H1 (cell line): Measurements from ENCODE around the gene METAP1D. TPM values are rescaled to one million over a fixed set of nuclear protein-coding genes. Genes with fewer than 3 reads are reported as not detected.
A peak's percentile ranks its signal among the peaks of the same experiment; 100 is the strongest.

Source experiments
- CTCF ChIA-PET: fragments of 300-600 bp; sonication (Branson Sonifier 250); formaldehyde crosslinking; loops from one replicate; lab custom pipeline; 2021; ENCODE audit not compliant: partially characterized antibody; lab: Charles Lee
- POLR2A ChIA-PET: fragments of 300-600 bp; sonication (Branson Sonifier 250); formaldehyde crosslinking; loops from one replicate; lab custom pipeline; 2021; ENCODE audit warnings: inconsistent platforms; ENCODE audit not compliant: partially characterized antibody; lab: Charles Lee
- DNase-seq, 2 experiments: peaks; one replicate each; pipeline versions ENCODE4 v3.0.0 to v3.0.0-alpha.2; 2010 to 2022; ENCODE audit warnings: low spot score in 2 of 2, low read depth in 1 of 2, mixed read lengths in 1 of 2
- FAIRE-seq: peaks from 2 replicates; lab custom pipeline; 2011; peaks lifted over from hg19 to GRCh38; lab: Jason Lieb, UNC
- H2AFZ ChIP-seq: 2 replicates; pipeline ENCODE4 v1.8.1; 2012; ENCODE audit warnings: low read length, inconsistent platforms
- H2AK5ac ChIP-seq: 2 replicates; pipeline ENCODE4 v1.6.1; 2013; ENCODE audit warnings: low read depth, low read length
- H2BK120ac ChIP-seq: replicated peaks from 2 replicates; pipeline ENCODE3; 2013; ENCODE audit warnings: low read depth, low read length, inconsistent platforms
- H2BK12ac ChIP-seq: 2 replicates; pipeline ENCODE4 v1.6.1; 2013; ENCODE audit warnings: low read depth, low read length
- H2BK15ac ChIP-seq: 2 replicates; pipeline ENCODE4 v1.6.1; 2013; ENCODE audit warnings: low read length
- H2BK20ac ChIP-seq: 2 replicates; pipeline ENCODE4 v1.6.1; 2013; ENCODE audit warnings: low read length
- H2BK5ac ChIP-seq: 2 replicates; pipeline ENCODE4 v1.6.1; 2013; ENCODE audit warnings: low read depth, low read length
- H3K14ac ChIP-seq: 2 replicates; pipeline ENCODE4 v1.6.1; 2013; ENCODE audit warnings: inconsistent platforms; ENCODE audit not compliant: insufficient read length
- H3K18ac ChIP-seq: 2 replicates; pipeline ENCODE4 v1.6.1; 2013; ENCODE audit warnings: low read length; ENCODE audit errors: extremely low read depth
- H3K23ac ChIP-seq: 2 replicates; pipeline ENCODE4 v1.6.1; 2013; ENCODE audit warnings: inconsistent platforms; ENCODE audit not compliant: insufficient read length
- H3K23me2 ChIP-seq: 2 replicates; pipeline ENCODE4 v1.6.1; 2013; ENCODE audit warnings: low read depth, low read length
- H3K27ac ChIP-seq: 2 replicates; pipeline ENCODE4 v1.6.1; 2011; ENCODE audit warnings: low read depth, low read length, inconsistent platforms
- H3K27me3 ChIP-seq, 4 experiments: replicated peaks in 1 of 4; 1 replicate in 1 of 4; 2 replicates in 3 of 4; pipeline versions ENCODE4 v1.6.1 to v1.8.1; 2011 to 2013; ENCODE audit warnings: low read length in 3 of 4, mild to moderate bottlenecking in 3 of 4, inconsistent platforms in 2 of 4, mixed read lengths in 2 of 4, moderate library complexity in 1 of 4; ENCODE audit not compliant: control insufficient read depth in 3 of 4, insufficient read depth in 3 of 4; ENCODE audit errors: extremely low read depth in 1 of 4
- H3K36me3 ChIP-seq, 4 experiments: 2 replicates each; pipeline versions ENCODE4 v1.6.1 to v1.8.1; 2011 to 2013; ENCODE audit warnings: mild to moderate bottlenecking in 4 of 4, low read length in 3 of 4, moderate library complexity in 2 of 4, control low read depth in 1 of 4, inconsistent platforms in 1 of 4; ENCODE audit not compliant: insufficient read depth in 4 of 4, control insufficient read depth in 2 of 4
- H3K4ac ChIP-seq: replicated peaks from 2 replicates; pipeline ENCODE3; 2013; ENCODE audit warnings: low read length, low read depth, mixed read lengths, inconsistent platforms; ENCODE audit not compliant: insufficient read length
- H3K4me1 ChIP-seq, 4 experiments: replicated peaks in 1 of 4; 1 replicate in 1 of 4; 2 replicates in 3 of 4; pipeline versions ENCODE4 v1.6.1 to v1.8.1; 2011 to 2013; ENCODE audit warnings: low read length in 3 of 4, inconsistent platforms in 2 of 4, mixed read lengths in 1 of 4; ENCODE audit not compliant: insufficient read depth in 4 of 4, control insufficient read depth in 3 of 4
- H3K4me2 ChIP-seq, 2 experiments: 2 replicates each; pipeline versions ENCODE4 v1.6.1 to v1.8.1; 2011 to 2013; ENCODE audit warnings: low read depth in 2 of 2, low read length in 2 of 2, control low read depth in 1 of 2, inconsistent platforms in 1 of 2, mild to moderate bottlenecking in 1 of 2; ENCODE audit not compliant: insufficient read depth in 1 of 2
- H3K4me3 ChIP-seq, 4 experiments: fragments of 200-600, 300-600 bp in 1 of 4; sonication (generic), shearing (Covaris generic), sonication (Bioruptor Twin) in 1 of 4; 2 replicates each; pipeline versions ENCODE4 v1.5.1 to v1.8.1; 2011 to 2016; ENCODE audit warnings: low read length in 4 of 4, low read depth in 3 of 4, control low read depth in 2 of 4, inconsistent platforms in 2 of 4, mild to moderate bottlenecking in 2 of 4, mixed read lengths in 1 of 4, moderate library complexity in 1 of 4; ENCODE audit not compliant: insufficient read depth in 2 of 4; ENCODE audit errors: extremely low read depth in 1 of 4
- H3K56ac ChIP-seq: replicated peaks from 2 replicates; pipeline ENCODE3; 2013; ENCODE audit warnings: low read depth, mild to moderate bottlenecking, mixed read lengths, low read length, inconsistent platforms; ENCODE audit not compliant: insufficient read length
- H3K79me1 ChIP-seq: 2 replicates; pipeline ENCODE4 v1.6.1; 2013; ENCODE audit warnings: low read depth, low read length, control low read depth
- H3K79me2 ChIP-seq, 2 experiments: 2 replicates each; pipeline versions ENCODE4 v1.6.1 to v1.8.1; 2012 to 2013; ENCODE audit warnings: low read length in 2 of 2, mild to moderate bottlenecking in 2 of 2, inconsistent platforms in 1 of 2; ENCODE audit not compliant: insufficient read depth in 2 of 2, control insufficient read depth in 1 of 2
- H3K9ac ChIP-seq, 4 experiments: replicated peaks in 1 of 4; 1 replicate in 1 of 4; 2 replicates in 3 of 4; pipeline versions ENCODE4 v1.6.1 to v1.8.1; 2011 to 2013; ENCODE audit warnings: low read depth in 3 of 4, low read length in 3 of 4, control low read depth in 2 of 4, mild to moderate bottlenecking in 2 of 4, moderate library complexity in 2 of 4, inconsistent platforms in 1 of 4; ENCODE audit errors: extremely low read depth in 1 of 4
- H3K9me3 ChIP-seq, 2 experiments: 2 replicates each; pipeline versions ENCODE4 v1.6.1 to v1.8.1; 2012 to 2013; ENCODE audit warnings: mild to moderate bottlenecking in 2 of 2, moderate library complexity in 2 of 2, control low read depth in 1 of 2, inconsistent platforms in 1 of 2, low read depth in 1 of 2, low read length in 1 of 2, mixed read lengths in 1 of 2; ENCODE audit not compliant: insufficient read depth in 2 of 2
- H4K20me1 ChIP-seq, 2 experiments: replicated peaks in 1 of 2; 2 replicates each; pipeline versions ENCODE3 to v1.8.1; 2011 to 2013; ENCODE audit warnings: inconsistent platforms in 2 of 2, low read length in 2 of 2, mild to moderate bottlenecking in 1 of 2; ENCODE audit not compliant: insufficient read depth in 2 of 2, control insufficient read depth in 1 of 2
- H4K5ac ChIP-seq: 2 replicates; pipeline ENCODE4 v1.6.1; 2013; ENCODE audit warnings: low read length, low read depth, mixed read lengths, inconsistent platforms; ENCODE audit not compliant: insufficient read length
- H4K8ac ChIP-seq: 2 replicates; pipeline ENCODE4 v1.8.0; 2013; ENCODE audit warnings: mild to moderate bottlenecking, moderate library complexity, low read length, inconsistent platforms; ENCODE audit not compliant: insufficient read depth; ENCODE audit errors: extremely low read depth
- H4K91ac ChIP-seq: replicated peaks from 2 replicates; pipeline ENCODE3; 2013; ENCODE audit warnings: low read length, mixed read lengths, inconsistent platforms; ENCODE audit not compliant: insufficient read length
- CHD2 ChIP-seq: IDR thresholded peaks from 2 replicates; pipeline ENCODE4 v1.6.1; 2012; ENCODE audit warnings: low read length, improper control_type of control experiment
- E2F6 ChIP-seq: IDR thresholded peaks from 2 replicates; pipeline ENCODE4 v1.6.1; 2012; ENCODE audit warnings: inconsistent platforms
- KDM5A ChIP-seq: fragments of 200-600 bp; IDR thresholded peaks from 2 replicates; pipeline ENCODE4 v1.7.1; 2012; ENCODE audit warnings: mild to moderate bottlenecking, low read length, inconsistent platforms, mixed read lengths
- SP2 ChIP-seq: IDR thresholded peaks from 2 replicates; pipeline ENCODE4 v1.6.1; 2012; ENCODE audit warnings: mild to moderate bottlenecking, low read length, inconsistent platforms
- SRF ChIP-seq: IDR thresholded peaks from 2 replicates; pipeline ENCODE4 v1.6.1; 2011; ENCODE audit warnings: mild to moderate bottlenecking, low read depth, low read length, moderate library complexity
- TAF1 ChIP-seq: IDR thresholded peaks from 2 replicates; pipeline ENCODE4 v1.6.1; 2011; ENCODE audit warnings: mild to moderate bottlenecking, low read depth, low read length
- TBP ChIP-seq: IDR thresholded peaks from 2 replicates; pipeline ENCODE4 v1.6.1; 2011; ENCODE audit warnings: low read depth, low read length, improper control_type of control experiment
- TCF12 ChIP-seq: IDR thresholded peaks from 2 replicates; pipeline ENCODE4 v1.6.1; 2011; ENCODE audit warnings: low read depth, mild to moderate bottlenecking, low read length
- USF2 ChIP-seq: IDR thresholded peaks from 2 replicates; pipeline ENCODE4 v1.6.1; 2011; ENCODE audit warnings: low read length, improper control_type of control experiment
- WGBS, 2 experiments: shearing (Covaris generic) in 1 of 2; methylation state at CpG; one replicate each; pipeline versions ENCODE4 v1.1.6 to v1.1.7; 2013 to 2015; ENCODE audit warnings: low lambda C conversion rate in 2 of 2, mixed read lengths in 2 of 2, inconsistent platforms in 1 of 2, low coverage in 1 of 2, missing lambda C conversion rate in 1 of 2; ENCODE audit not compliant: insufficient replicate concordance in 2 of 2, insufficient coverage in 1 of 2, insufficient read length in 1 of 2; ENCODE audit errors: extremely low coverage in 1 of 2, missing lambda C conversion rate in 1 of 2; 5-methylcytosine and 5-hydroxymethylcytosine counted together
- polyA plus RNA-seq, 7 experiments: library from polyadenylated mRNA; depleted of rRNA in 3 of 7; stranded (reverse) in 5 of 7; unstranded in 2 of 7; fragments of >200 nt in 5 of 7; fragments of 200-250 nt in 2 of 7; gene quantifications; 1 replicate in 5 of 7; 2 replicates in 1 of 7; 4 replicates in 1 of 7; pipeline versions ENCODE4 v1.2.1 to v1.2.3, GENCODE V29; 2011 to 2013; ENCODE audit warnings: missing spikeins in 2 of 7, mixed read lengths in 2 of 7
- total RNA-seq: library from RNA; stranded (reverse); fragmentation: NEBNext Ultra II Directional; extraction: Animal tissue kit (Norgen Biotek cat#: 25700); gene quantifications from 2 replicates; pipeline ENCODE4 v1.2.1, GENCODE V29; 2021

Gene METAP1D
- total and polyA plus RNA-seq, 2 of the 8 experiments (the other 6 are each of a cell fraction or from before 2014, with no cell fraction given): 3.9 to 6.2 TPM

GRCh38 chr2:172102391-172103359 is 102.9 kb downstream of the METAP1D start, which contains the start of gene DLX2:
Gene DLX2 (minus strand): TSS chr2:172102900. CDS start chr2:172102538, 362 bp downstream.
- FAIRE-seq: no peak
- Histone ChIP-seq H3K4me3 (peak within 1 kb of the TSS; percentile 33 to 59 (median 46)), H3K56ac (no peak within 1 kb of the TSS), H3K4me2 (peak within 1 kb of the TSS; percentile 80 to 82), H3K23me2 (peaks cover 19% of the 10 kb centered on the region; the same call in 1 of the 2 replicates), H3K18ac (peak within 1 kb of the TSS; percentile 60; the same call in 1 of the 2 replicates), H4K5ac (no peak within 1 kb of the TSS), H2BK20ac (no peak within 1 kb of the TSS), H3K79me1 (no peaks in the 10 kb centered on the region), H2AK5ac (no peak within 1 kb of the TSS), H3K27me3 (peaks cover 78 to 100% (median 93%) of the 10 kb centered on the region in 4 experiments), H2BK5ac (no peak within 1 kb of the TSS), H3K23ac (no peak within 1 kb of the TSS), H3K4me1 (peaks cover 6 to 42% (median 21%) of the 10 kb centered on the region in 4 experiments), H2BK15ac (peak within 1 kb of the TSS; percentile 34; the same call in 1 of the 2 replicates), H4K91ac (no peak within 1 kb of the TSS), H3K9ac (no peak within 1 kb of the TSS), H3K79me2 (no peaks in the 10 kb centered on the region), H3K27ac (no peak within 1 kb of the TSS), H2BK12ac (peak within 1 kb of the TSS; percentile 84; the same call in 1 of the 2 replicates), H3K9me3 (no peaks in the 10 kb centered on the region), H4K8ac (peak within 1 kb of the TSS; percentile 43), H3K36me3 (peaks cover 0 to 11% (median 0%) of the 10 kb centered on the region in 4 experiments; a peak in 1 of 8 replicates), H4K20me1 (peaks cover 15 to 22% of the 10 kb centered on the region in 2 experiments), H2BK120ac (no peak within 1 kb of the TSS), H2AFZ (0 out of 2 replicates have a peak within 1 kb of the TSS, but pooled peaks have one; percentile 23), H3K14ac (no peak within 1 kb of the TSS), H3K4ac (no peak within 1 kb of the TSS)
- DNase-seq: peak; percentile 86 to 92
- CTCF ChIA-PET: interaction anchor here (0.5 to 11.7 kb wide), 10 partner anchors 12 to 504 kb away, joined by 3 to 198 read pairs (median 4); partner anchors contain the start of gene DLX1
- WGBS, 2 experiments: 2% methylated on average over 71 of the region's 74 CpGs; no CpG with 5 or more reads in 1 of the 2 experiments
- POLR2A ChIA-PET: interaction anchor here (16.0 kb wide), 1 partner anchor 15 kb away, joined by 184 read pairs; the partner anchor contains the start of gene DLX1
- peak; percentile 87 for TF ChIP-seq TBP
- no peak for TF ChIP-seq KDM5A
- peak; percentile 91 for TF ChIP-seq E2F6
- no peak for TF ChIP-seq SP2
- 0 out of 2 replicates have a peak, but pooled peaks have one; percentile 44 for TF ChIP-seq TCF12
- TF ChIP-seq USF2: peak; percentile 93
- no peak for TF ChIP-seq CHD2
- TF ChIP-seq TAF1: peak; percentile 62; the same call in 1 of the 2 replicates
- TF ChIP-seq SRF: no peak
